ENCODE data around the gene CYS1. TPM values are rescaled to one million over a fixed set of nuclear protein-coding genes. Genes with fewer than 3 reads are reported as not detected.

Gene CYS1
- total and polyA plus RNA-seq, 2 of the 13 experiments (the other 11 are each of a cell fraction or from before 2014, with no cell fraction given) = 0.04 TPM; not detected in 1

GRCh38 chr2:10043906-10044601 lies 36.2 kb downstream of the CYS1 start (continued):
- peak; percentile 70; the same call in 1 of the 2 replicates for TF ChIP-seq TFE3 (CRISPR knock-in tag; IDR thresholded peaks at IDR 0.05)
- no peak for TF ChIP-seq CERS6 (CRISPR knock-in tag; IDR thresholded peaks at IDR 0.05)
- TF ChIP-seq FOSL2 (CRISPR knock-in tag; IDR thresholded peaks at IDR 0.05) = peak; percentile 55
- peak; percentile 66; the same call in 1 of the 2 replicates for TF ChIP-seq HDAC1 (CRISPR knock-in tag; IDR thresholded peaks at IDR 0.05)
- no peak for TF ChIP-seq FUBP1 (CRISPR knock-in tag; IDR thresholded peaks at IDR 0.05; ENCODE audit: borderline replicate concordance)
- no peak for TF ChIP-seq WIZ (CRISPR knock-in tag; IDR thresholded peaks at IDR 0.05)
- no peak; the same call in none of the 2 replicates for TF ChIP-seq IRX3 (CRISPR knock-in tag; IDR thresholded peaks at IDR 0.05; ENCODE audit: borderline replicate concordance, low read depth)
- peak; percentile 88; the same call in 1 of the 2 replicates for TF ChIP-seq POGK (CRISPR knock-in tag; conservative IDR thresholded peaks at IDR 0.05)
- TF ChIP-seq MAZ (IDR thresholded peaks at IDR 0.05; ENCODE audit: borderline replicate concordance, low read depth, low read length) = no peak; the same call in 1 of the 2 replicates
- TF ChIP-seq MAZ (CRISPR knock-in tag; IDR thresholded peaks at IDR 0.05; ENCODE audit: low read depth) = peak; percentile 80
- TF ChIP-seq ELF3 (CRISPR knock-in tag; IDR thresholded peaks at IDR 0.05) = peak; percentile 48; the same call in 1 of the 2 replicates
- peak; percentile 6; the same call in 1 of the 2 replicates for TF ChIP-seq ZNF510 (CRISPR knock-in tag; IDR thresholded peaks at IDR 0.05; ENCODE audit: low read depth)
- TF ChIP-seq DR1 (CRISPR knock-in tag; IDR thresholded peaks at IDR 0.05) = 0 out of 2 replicates have a peak, but pooled peaks have one; percentile 14
- TF ChIP-seq GMEB1 (CRISPR knock-in tag; IDR thresholded peaks at IDR 0.05; ENCODE audit: borderline replicate concordance) = peak; percentile 20; the same call in 1 of the 2 replicates
- peak; percentile 75; the same call in 1 of the 2 replicates for TF ChIP-seq ZNF607 (CRISPR knock-in tag; IDR thresholded peaks at IDR 0.05; ENCODE audit: borderline replicate concordance)
- no peak for TF ChIP-seq ETV6 (CRISPR knock-in tag; conservative IDR thresholded peaks at IDR 0.05)
- no peak for TF ChIP-seq NFE2L2 (IDR thresholded peaks at IDR 0.05; ENCODE audit: low read length)
- no peak for TF ChIP-seq SYNCRIP (IDR thresholded peaks at IDR 0.05; ENCODE audit: insufficient read depth, low read depth, low read length)
- TF ChIP-seq ZBTB2 (CRISPR knock-in tag; IDR thresholded peaks at IDR 0.05; ENCODE audit: low read depth) = peak; percentile 88; the same call in 1 of the 2 replicates

All from HepG2 (cell line).